ENCODE results near the gene EDEM2. TPM values are rescaled to one million over a fixed set of nuclear protein-coding genes. Genes with fewer than 3 reads are reported as not detected.

The EDEM2 gene
- total RNA-seq, 2 experiments from 2014 or later: 23.9 to 25.6 TPM

GRCh38 chr20:35111141-35111888, 35.8 kb downstream of the EDEM2 start:
- H3K9me3 Mint-ChIP-seq (ENCODE audit: low read depth): no peaks in the 10 kb centered on the region
- DNase-seq (no peak), ATAC-seq (no peak)
- CTCF ChIA-PET: interaction anchor here (1.8 kb wide), 1 partner anchor 15 kb away, joined by 6 read pairs; no protein-coding TSS in a partner anchor
- H3K4me1 Mint-ChIP-seq: peaks cover 1% of the 10 kb centered on the region
- H3K27ac Mint-ChIP-seq: no peak overlapping the region
- no peaks in the 10 kb centered on the region for H3K27me3 Mint-ChIP-seq
- H3K36me3 Mint-ChIP-seq: peaks cover 21% of the 10 kb centered on the region
- H3K4me3 Mint-ChIP-seq: no peak overlapping the region

GRCh38 chr20:35108921-35109320, 38.2 kb downstream of the EDEM2 start:
- Mint-ChIP-seq H3K9me3 (ENCODE audit: low read depth) (no peaks in the 10 kb centered on the region), H3K4me1 (no peaks in the 10 kb centered on the region), H3K4me3 (no peak overlapping the region), H3K27me3 (no peaks in the 10 kb centered on the region), H3K27ac (no peak overlapping the region), H3K36me3 (peaks cover 7% of the 10 kb centered on the region)
- CTCF ChIA-PET: interaction anchor here (0.6 kb wide), 1 partner anchor 70 kb away, joined by 3 read pairs; no protein-coding TSS in a partner anchor
- DNase-seq (no peak), ATAC-seq (no peak)

- no peak overlapping the region for H3K4me3 Mint-ChIP-seq
- H3K9me3 Mint-ChIP-seq (ENCODE audit: low read depth): no peaks in the 10 kb centered on the region
- H3K4me1 Mint-ChIP-seq: no peaks in the 10 kb centered on the region
- ATAC-seq (no peak), DNase-seq (no peak)
- H3K27ac Mint-ChIP-seq: no peak overlapping the region
- peaks cover 7% of the 10 kb centered on the region for H3K36me3 Mint-ChIP-seq
- CTCF ChIA-PET: no interaction called here
- peaks cover 3% of the 10 kb centered on the region for H3K27me3 Mint-ChIP-seq
Observed at GRCh38 chr20:35106827-35107380, 40.2 kb downstream of the EDEM2 start.

- CTCF ChIA-PET: interaction anchor here (1.3 kb wide), 1 partner anchor 232 kb away, joined by 3 read pairs; the partner anchor contains the start of gene GGT7
- no peaks in the 10 kb centered on the region for H3K36me3 Mint-ChIP-seq
- no peaks in the 10 kb centered on the region for H3K9me3 Mint-ChIP-seq (ENCODE audit: low read depth)
- DNase-seq (no peak), ATAC-seq (no peak)
- no peak overlapping the region for H3K4me3 Mint-ChIP-seq
- no peak overlapping the region for H3K27ac Mint-ChIP-seq
- peaks cover 3% of the 10 kb centered on the region for H3K27me3 Mint-ChIP-seq
- peaks cover 2% of the 10 kb centered on the region for H3K4me1 Mint-ChIP-seq
Observed at GRCh38 chr20:35104685-35105295, 42.3 kb downstream of the EDEM2 start.

- Mint-ChIP-seq H3K27me3 (peaks cover 3% of the 10 kb centered on the region), H3K36me3 (no peaks in the 10 kb centered on the region), H3K4me3 (no peak overlapping the region), H3K27ac (no peak overlapping the region), H3K9me3 (ENCODE audit: low read depth) (no peaks in the 10 kb centered on the region), H3K4me1 (peaks cover 5% of the 10 kb centered on the region)
- CTCF ChIA-PET: no interaction called here
- DNase-seq (no peak), ATAC-seq (no peak)
Observed at GRCh38 chr20:35101620-35102019, 45.5 kb downstream of the EDEM2 start.

- H3K9me3 Mint-ChIP-seq (ENCODE audit: low read depth): no peaks in the 10 kb centered on the region
- no peaks in the 10 kb centered on the region for H3K27me3 Mint-ChIP-seq
- DNase-seq (no peak), ATAC-seq (no peak)
- CTCF ChIA-PET: interaction anchor here (1.1 to 4.1 kb wide), 10 partner anchors 16 to 220 kb away, joined by 3 to 39 read pairs (median 4); partner anchors contain the start of genes EDEM2 and GGT7
- H3K36me3 Mint-ChIP-seq: peaks cover 9% of the 10 kb centered on the region
- H3K4me1 Mint-ChIP-seq: peaks cover 46% of the 10 kb centered on the region
- peak overlapping the region; percentile 91 for H3K4me3 Mint-ChIP-seq
- peak overlapping the region; percentile 92 for H3K27ac Mint-ChIP-seq
Observed at GRCh38 chr20:35093267-35093884, 53.8 kb downstream of the EDEM2 start.

GRCh38 chr20:35092524-35093266, 54.4 kb downstream of the EDEM2 start, which contains the start of gene TRPC4AP:
TSS of gene TRPC4AP (minus strand) at chr20:35092807. CDS start at chr20:35092781, 26 bp downstream.
- Mint-ChIP-seq H3K4me1 (peaks cover 53% of the 10 kb centered on the region), H3K27me3 (no peaks in the 10 kb centered on the region), H3K27ac (peak within 1 kb of the TSS; percentile 92), H3K9me3 (ENCODE audit: low read depth) (no peaks in the 10 kb centered on the region), H3K4me3 (peak within 1 kb of the TSS; percentile 91), H3K36me3 (peaks cover 12% of the 10 kb centered on the region)
- DNase-seq: peak; percentile 92
- ATAC-seq: peak; percentile 94
- CTCF ChIA-PET: interaction anchor here (1.1 to 4.1 kb wide), 9 partner anchors 13 to 219 kb away, joined by 3 to 23 read pairs (median 4); partner anchors contain the start of genes EDEM2 and GGT7

GRCh38 chr20:35091816-35092523, 55.2 kb downstream of the EDEM2 start:
- CTCF ChIA-PET: interaction anchor here (1.1 to 2.6 kb wide), 5 partner anchors 12 to 84 kb away, joined by 3 to 9 read pairs (median 4); no protein-coding TSS in a partner anchor
- Mint-ChIP-seq H3K27me3 (no peaks in the 10 kb centered on the region), H3K4me3 (peak overlapping the region; percentile 91), H3K27ac (peak overlapping the region; percentile 92), H3K4me1 (peaks cover 58% of the 10 kb centered on the region), H3K9me3 (ENCODE audit: low read depth) (no peaks in the 10 kb centered on the region), H3K36me3 (peaks cover 16% of the 10 kb centered on the region)
- ATAC-seq (peak; percentile 24), DNase-seq (no peak)

- CTCF ChIA-PET: interaction anchor here (1.5 kb wide), 1 partner anchor 25 kb away, joined by 6 read pairs; no protein-coding TSS in a partner anchor
- H3K9me3 Mint-ChIP-seq (ENCODE audit: low read depth): no peaks in the 10 kb centered on the region
- peaks cover 58% of the 10 kb centered on the region for H3K4me1 Mint-ChIP-seq
- peaks cover 21% of the 10 kb centered on the region for H3K36me3 Mint-ChIP-seq
- DNase-seq: no peak
- no peaks in the 10 kb centered on the region for H3K27me3 Mint-ChIP-seq
- no peak overlapping the region for H3K4me3 Mint-ChIP-seq
- ATAC-seq: no peak
- H3K27ac Mint-ChIP-seq: peak overlapping the region; percentile 10
Observed at GRCh38 chr20:35088231-35089145, 58.6 kb downstream of the EDEM2 start.

GRCh38 chr20:35087791-35088190, 59.3 kb downstream of the EDEM2 start:
- Mint-ChIP-seq H3K4me1 (peaks cover 53% of the 10 kb centered on the region), H3K9me3 (ENCODE audit: low read depth) (no peaks in the 10 kb centered on the region), H3K36me3 (peaks cover 21% of the 10 kb centered on the region), H3K4me3 (peak overlapping the region; percentile 2), H3K27ac (peak overlapping the region; percentile 10), H3K27me3 (no peaks in the 10 kb centered on the region)
- CTCF ChIA-PET: interaction anchor here (1.5 kb wide), 1 partner anchor 25 kb away, joined by 6 read pairs; no protein-coding TSS in a partner anchor
- no peak for DNase-seq
- ATAC-seq: no peak

GRCh38 chr20:35087355-35087754, 59.8 kb downstream of the EDEM2 start:
- Mint-ChIP-seq H3K36me3 (peaks cover 21% of the 10 kb centered on the region), H3K4me3 (no peak overlapping the region), H3K4me1 (peaks cover 54% of the 10 kb centered on the region), H3K27ac (peak overlapping the region; percentile 10), H3K27me3 (no peaks in the 10 kb centered on the region), H3K9me3 (ENCODE audit: low read depth) (no peaks in the 10 kb centered on the region)
- DNase-seq (no peak), ATAC-seq (no peak)
- CTCF ChIA-PET: interaction anchor here (1.5 kb wide), 1 partner anchor 24 kb away, joined by 6 read pairs; no protein-coding TSS in a partner anchor
